ENCODE data around the gene FANCD2.

Gene FANCD2

DNA sequence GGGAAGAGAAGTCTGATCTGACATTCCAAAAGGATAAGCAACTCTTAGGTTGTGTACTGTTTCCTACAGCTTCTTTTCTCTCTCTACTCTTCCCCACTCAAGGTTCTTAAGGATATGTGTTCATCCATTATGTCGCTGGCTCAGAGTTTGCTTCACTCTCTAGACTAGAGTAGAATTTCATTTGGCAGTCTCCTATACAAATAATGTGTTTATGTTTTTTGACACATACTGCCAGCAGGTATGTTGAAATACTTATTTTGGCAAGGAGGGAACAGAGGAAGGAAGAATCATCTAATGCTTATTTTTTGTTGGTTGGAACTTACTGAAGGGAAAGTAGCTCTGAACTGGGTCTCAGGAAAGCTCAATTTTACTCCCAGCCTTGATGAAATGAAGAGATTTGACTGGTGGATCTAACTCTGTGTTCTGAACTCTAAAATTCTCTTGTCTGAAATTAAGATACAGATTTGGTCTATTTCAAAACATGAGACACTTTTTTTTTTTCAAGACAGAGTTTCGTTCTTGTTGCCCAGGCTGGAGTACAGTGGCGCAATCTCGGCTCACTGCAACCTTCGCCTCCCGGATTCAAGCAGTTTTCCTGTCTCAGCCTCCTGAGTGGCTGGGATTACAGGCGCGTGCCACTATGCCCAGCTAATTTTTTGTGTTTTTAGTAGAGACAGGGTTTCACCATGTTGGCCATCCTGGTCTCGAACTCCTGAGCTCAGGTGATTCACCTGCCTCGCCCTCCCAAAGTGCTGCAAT, 32.0 kb upstream of the FANCD2 start:
- no peaks in the 10 kb centered on the region for H3K9me3 ChIP-seq (ENCODE audit: severe bottlenecking)
- H3K4me3 ChIP-seq (ENCODE audit: low read depth, low read length): no peak overlapping the region
- H3K36me3 ChIP-seq: peaks cover 22% of the 10 kb centered on the region
- DNase-seq: no peak
- no peak overlapping the region for H3K27ac ChIP-seq
- H3K27me3 ChIP-seq (ENCODE audit: insufficient read depth, low read depth, severe bottlenecking): no peaks in the 10 kb centered on the region
- TF ChIP-seq, protein P1, sequence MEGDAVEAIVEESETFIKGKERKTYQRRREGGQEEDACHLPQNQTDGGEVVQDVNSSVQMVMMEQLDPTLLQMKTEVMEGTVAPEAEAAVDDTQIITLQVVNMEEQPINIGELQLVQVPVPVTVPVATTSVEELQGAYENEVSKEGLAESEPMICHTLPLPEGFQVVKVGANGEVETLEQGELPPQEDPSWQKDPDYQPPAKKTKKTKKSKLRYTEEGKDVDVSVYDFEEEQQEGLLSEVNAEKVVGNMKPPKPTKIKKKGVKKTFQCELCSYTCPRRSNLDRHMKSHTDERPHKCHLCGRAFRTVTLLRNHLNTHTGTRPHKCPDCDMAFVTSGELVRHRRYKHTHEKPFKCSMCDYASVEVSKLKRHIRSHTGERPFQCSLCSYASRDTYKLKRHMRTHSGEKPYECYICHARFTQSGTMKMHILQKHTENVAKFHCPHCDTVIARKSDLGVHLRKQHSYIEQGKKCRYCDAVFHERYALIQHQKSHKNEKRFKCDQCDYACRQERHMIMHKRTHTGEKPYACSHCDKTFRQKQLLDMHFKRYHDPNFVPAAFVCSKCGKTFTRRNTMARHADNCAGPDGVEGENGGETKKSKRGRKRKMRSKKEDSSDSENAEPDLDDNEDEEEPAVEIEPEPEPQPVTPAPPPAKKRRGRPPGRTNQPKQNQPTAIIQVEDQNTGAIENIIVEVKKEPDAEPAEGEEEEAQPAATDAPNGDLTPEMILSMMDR (IDR thresholded peaks at IDR 0.05; ENCODE audit: low read depth, low read length): no peak

GRCh38 chr3:10000686-10001085, 25.6 kb upstream of the FANCD2 start:
- TF ChIP-seq, protein P1 (IDR thresholded peaks at IDR 0.05; ENCODE audit: low read depth, low read length): no peak
- no peak for DNase-seq
- Histone ChIP-seq H3K27me3 (ENCODE audit: insufficient read depth, low read depth, severe bottlenecking) (no peaks in the 10 kb centered on the region), H3K4me3 (ENCODE audit: low read depth, low read length) (no peak overlapping the region), H3K36me3 (peaks cover 40% of the 10 kb centered on the region), H3K27ac (no peak overlapping the region), H3K9me3 (ENCODE audit: severe bottlenecking) (no peaks in the 10 kb centered on the region)

DNA sequence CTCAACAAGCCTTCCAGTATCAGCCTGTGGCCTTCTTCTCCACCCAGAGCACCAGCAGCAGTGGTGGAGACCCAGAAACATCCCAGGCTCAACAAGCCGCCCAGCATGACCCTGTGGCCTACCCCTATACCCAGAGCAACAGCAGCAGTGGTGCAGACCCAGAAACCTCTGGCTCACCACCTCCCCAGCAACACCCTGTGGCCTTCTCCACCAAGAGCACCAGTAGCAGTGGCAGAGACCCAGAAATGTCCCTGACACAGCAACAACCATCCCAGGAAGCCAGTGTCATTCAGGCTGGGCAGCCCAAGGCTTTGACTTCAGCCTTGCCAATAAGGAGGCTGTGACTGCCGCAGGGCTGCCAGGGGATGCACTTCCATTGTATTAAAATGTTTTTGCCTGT, 23.3 kb upstream of the FANCD2 start:
- Histone ChIP-seq H3K4me3 (ENCODE audit: low read depth, low read length) (no peak overlapping the region), H3K36me3 (peaks cover 31% of the 10 kb centered on the region), H3K27ac (no peak overlapping the region), H3K27me3 (ENCODE audit: insufficient read depth, low read depth, severe bottlenecking) (no peaks in the 10 kb centered on the region), H3K9me3 (ENCODE audit: severe bottlenecking) (no peaks in the 10 kb centered on the region)
- TF ChIP-seq, protein P1 (IDR thresholded peaks at IDR 0.05; ENCODE audit: low read depth, low read length): no peak
- DNase-seq: no peak

DNA sequence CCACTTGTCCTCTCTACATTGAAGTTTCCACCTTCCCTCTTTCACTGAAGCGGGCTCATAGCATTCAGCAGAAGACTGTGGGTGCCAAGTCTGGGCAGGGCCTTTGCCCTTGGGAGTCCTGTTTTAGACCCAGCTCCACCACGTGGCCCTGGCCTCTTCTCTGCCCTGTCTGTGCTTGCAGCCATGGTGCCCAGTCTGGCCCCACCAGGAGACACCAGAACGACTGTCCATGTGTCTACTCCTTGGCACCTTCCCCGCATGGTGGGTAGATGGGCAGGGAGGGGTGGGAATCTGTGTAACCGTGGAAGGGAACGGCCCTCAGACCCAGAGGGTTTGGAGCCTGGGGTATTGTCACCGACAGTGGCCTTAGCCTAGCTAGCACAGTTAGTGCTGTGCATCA, 21.7 kb upstream of the FANCD2 start:
- Histone ChIP-seq H3K4me3 (ENCODE audit: low read depth, low read length) (no peak overlapping the region), H3K36me3 (peaks cover 18% of the 10 kb centered on the region), H3K9me3 (ENCODE audit: severe bottlenecking) (no peaks in the 10 kb centered on the region), H3K27ac (no peak overlapping the region), H3K27me3 (ENCODE audit: insufficient read depth, low read depth, severe bottlenecking) (no peaks in the 10 kb centered on the region)
- TF ChIP-seq, protein P1 (IDR thresholded peaks at IDR 0.05; ENCODE audit: low read depth, low read length): no peak
- no peak for DNase-seq

DNA sequence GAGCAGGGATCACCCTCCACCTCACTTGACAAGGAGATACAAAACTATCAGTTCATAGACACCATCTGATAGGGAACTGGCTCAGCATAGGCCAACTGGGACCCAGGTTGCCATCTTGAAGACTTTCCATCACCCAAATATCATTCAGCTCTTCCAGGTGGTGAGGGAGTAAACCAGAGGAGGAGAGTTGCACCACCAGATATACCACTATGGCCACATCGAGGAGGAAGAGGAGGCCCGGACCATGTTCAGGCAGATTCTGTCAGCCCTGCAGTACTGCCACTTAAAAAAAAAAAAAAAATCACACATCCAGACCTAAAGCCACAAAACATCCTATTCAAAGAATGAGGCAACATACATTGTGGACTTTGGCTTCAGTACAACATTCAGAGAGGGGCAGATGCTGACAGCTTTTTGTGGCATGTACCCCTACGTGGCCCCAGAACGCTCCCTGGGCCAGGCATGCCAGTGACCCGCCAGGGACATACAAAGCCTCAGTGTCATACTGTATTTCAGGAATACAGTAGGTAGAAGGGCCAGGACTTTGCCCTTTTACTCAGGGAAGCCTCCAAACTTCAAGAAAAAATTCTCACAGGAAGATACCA, 21.2 kb upstream of the FANCD2 start:
- DNase-seq: no peak
- TF ChIP-seq, protein P1 (IDR thresholded peaks at IDR 0.05; ENCODE audit: low read depth, low read length): no peak
- Histone ChIP-seq H3K36me3 (peaks cover 15% of the 10 kb centered on the region), H3K4me3 (ENCODE audit: low read depth, low read length) (no peak overlapping the region), H3K9me3 (ENCODE audit: severe bottlenecking) (no peaks in the 10 kb centered on the region), H3K27me3 (ENCODE audit: insufficient read depth, low read depth, severe bottlenecking) (no peaks in the 10 kb centered on the region), H3K27ac (no peak overlapping the region)
